GM21381 (cell line): ENCODE measurements around the gene TRPC4AP.

ENCODE experiments used
- ATAC-seq: cut with Tn5 transposase; IDR thresholded peaks from one replicate; pipeline ENCODE4 v1.9.1; 2021; ENCODE audit warnings: mild to moderate bottlenecking, moderate library complexity; ENCODE audit not compliant: unreplicated experiment

TRPC4AP gene

GRCh38 chr20:34989670-34990069 lies 102.9 kb downstream of the TRPC4AP start:
- no peak for ATAC-seq

- no peak for ATAC-seq
Measured at GRCh38 chr20:34989118-34989517, 103.5 kb downstream of the TRPC4AP start.

- ATAC-seq, result no peak
Measured at GRCh38 chr20:34988191-34988540, 104.4 kb downstream of the TRPC4AP start.

- ATAC-seq, result no peak
Measured at GRCh38 chr20:34987288-34988190, 105.1 kb downstream of the TRPC4AP start.

GRCh38 chr20:34986311-34987287 lies 106.0 kb downstream of the TRPC4AP start:
- no peak for ATAC-seq

GRCh38 chr20:34985461-34986310 lies 106.9 kb downstream of the TRPC4AP start:
- ATAC-seq, result no peak

- ATAC-seq, result no peak
Measured at GRCh38 chr20:34984756-34985261, 107.8 kb downstream of the TRPC4AP start.

GRCh38 chr20:34983995-34984735 lies 108.4 kb downstream of the TRPC4AP start:
- no peak for ATAC-seq

- ATAC-seq, result no peak
Measured at GRCh38 chr20:34983089-34983820, 109.4 kb downstream of the TRPC4AP start.

GRCh38 chr20:34982270-34983088 lies 110.1 kb downstream of the TRPC4AP start:
- ATAC-seq, result no peak

- ATAC-seq, result no peak
Measured at GRCh38 chr20:34980543-34981233, 111.9 kb downstream of the TRPC4AP start.

- no peak for ATAC-seq
Measured at GRCh38 chr20:34979366-34980153, 113.0 kb downstream of the TRPC4AP start.

GRCh38 chr20:34978092-34978744 lies 114.4 kb downstream of the TRPC4AP start:
- no peak for ATAC-seq

- ATAC-seq, result no peak
Measured at GRCh38 chr20:34977365-34978091, 115.1 kb downstream of the TRPC4AP start.

GRCh38 chr20:34976286-34976685 lies 116.3 kb downstream of the TRPC4AP start:
- no peak for ATAC-seq

- no peak for ATAC-seq
Measured at GRCh38 chr20:34974246-34974645, 118.4 kb downstream of the TRPC4AP start.
